GM18526 (cell line): ENCODE data around the gene CTDP1.

Source experiments
- POLR2A ChIP-seq: IDR thresholded peaks from 3 replicates; pipeline ENCODE4 v1.6.1; 2011; ENCODE audit not compliant: insufficient read length; ENCODE audit errors: extremely low read depth

Gene CTDP1

DNA sequence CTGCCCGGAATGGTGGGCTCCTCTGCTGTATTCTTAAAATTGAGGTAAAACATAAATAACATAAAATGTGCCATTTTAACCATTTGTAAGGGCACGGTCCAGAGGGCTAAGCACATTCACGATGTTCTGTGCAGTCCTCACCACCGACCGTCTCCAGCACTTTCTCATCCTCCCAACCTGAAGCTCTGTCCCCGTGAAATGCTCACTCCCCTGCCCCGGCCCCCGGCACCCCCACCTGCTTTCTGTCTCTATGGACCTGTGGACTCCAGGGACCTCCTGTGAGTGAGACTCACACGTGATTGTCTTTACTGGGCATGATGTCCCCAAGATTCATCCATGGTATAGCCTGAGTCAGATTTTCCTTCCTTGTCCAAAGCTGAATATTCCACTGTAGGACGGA lies 38.7 kb upstream of the CTDP1 start:
- TF ChIP-seq POLR2A = no peak

DNA sequence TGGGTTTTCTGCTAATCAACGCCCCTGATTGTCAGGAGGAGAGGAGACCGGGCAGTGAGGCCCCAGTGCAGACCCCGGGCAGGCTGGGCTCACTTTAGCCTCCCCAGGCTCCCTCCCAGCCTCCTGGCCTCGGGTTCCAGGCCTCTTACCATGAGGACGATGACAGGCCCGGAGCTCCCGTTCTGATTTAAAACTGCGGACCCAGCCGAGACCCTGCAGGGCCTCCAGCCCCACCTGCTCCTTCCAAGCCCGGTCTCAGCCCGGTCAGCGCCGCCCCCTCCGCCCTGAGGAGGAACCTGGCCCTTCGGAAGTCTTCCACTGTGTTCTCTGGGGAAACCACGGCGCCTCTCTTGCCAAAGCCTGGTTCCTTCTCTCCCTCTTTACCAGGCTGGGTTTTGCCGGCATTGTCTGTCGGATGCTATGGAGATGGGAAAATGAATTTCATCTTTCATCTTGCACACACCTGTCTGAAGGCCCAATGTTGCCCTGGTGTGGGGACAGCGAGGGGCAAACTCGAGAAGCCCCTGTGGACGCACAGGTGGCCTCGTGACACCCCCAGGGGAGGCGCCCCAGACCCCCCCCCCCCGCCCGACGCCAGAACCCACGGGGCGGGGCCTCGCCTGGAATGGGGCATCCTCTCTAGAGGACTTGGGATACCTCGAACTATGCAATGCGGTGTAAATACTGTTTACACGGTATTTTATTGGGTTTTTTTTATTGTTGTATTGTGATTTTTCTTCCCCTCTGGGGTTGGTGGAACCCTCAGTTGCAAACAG lies 37.7 kb upstream of the CTDP1 start:
- no peak for TF ChIP-seq POLR2A

GRCh38 chr18:79642626-79643025 lies 37.0 kb upstream of the CTDP1 start:
- TF ChIP-seq POLR2A = no peak

- no peak for TF ChIP-seq POLR2A
Measured at GRCh38 chr18:79643054-79643984, 36.3 kb upstream of the CTDP1 start.

- TF ChIP-seq POLR2A = no peak
Measured at GRCh38 chr18:79644006-79644665, 35.5 kb upstream of the CTDP1 start.

- TF ChIP-seq POLR2A = no peak
Measured at GRCh38 chr18:79644666-79645057, 34.9 kb upstream of the CTDP1 start.

DNA sequence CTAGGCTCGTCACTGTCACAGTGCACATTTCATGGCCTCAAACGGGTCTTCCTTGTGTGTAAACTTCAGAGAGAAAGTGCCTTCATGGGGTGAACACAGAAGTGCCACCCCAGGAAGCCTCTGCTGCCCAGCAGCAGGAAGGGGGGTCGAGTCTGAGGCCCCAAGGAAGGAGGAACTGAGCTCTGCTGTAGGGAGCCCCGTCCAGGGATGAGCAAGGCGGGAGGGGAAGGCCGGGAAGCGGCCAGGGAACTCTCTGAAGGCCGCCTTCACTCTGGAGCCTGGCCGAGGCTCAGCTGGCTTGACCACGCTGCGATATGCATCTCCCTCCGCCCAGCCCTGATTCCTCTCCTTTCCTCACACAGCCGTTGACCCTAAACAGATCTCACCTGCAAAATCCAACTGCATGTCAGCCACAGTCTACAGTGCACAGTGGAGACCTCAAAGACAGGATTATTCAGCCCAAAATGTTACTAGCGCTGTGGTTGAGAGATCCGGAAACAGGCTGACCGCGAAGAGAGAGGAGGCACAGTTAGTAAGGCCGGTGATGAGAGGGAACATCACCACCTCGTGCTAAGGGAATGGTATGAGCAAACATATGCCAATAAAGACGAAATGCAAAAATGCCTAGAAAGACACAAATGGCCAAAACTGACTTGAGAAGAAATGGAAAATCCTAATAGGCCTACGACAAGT lies 34.2 kb upstream of the CTDP1 start:
- TF ChIP-seq POLR2A = no peak

DNA sequence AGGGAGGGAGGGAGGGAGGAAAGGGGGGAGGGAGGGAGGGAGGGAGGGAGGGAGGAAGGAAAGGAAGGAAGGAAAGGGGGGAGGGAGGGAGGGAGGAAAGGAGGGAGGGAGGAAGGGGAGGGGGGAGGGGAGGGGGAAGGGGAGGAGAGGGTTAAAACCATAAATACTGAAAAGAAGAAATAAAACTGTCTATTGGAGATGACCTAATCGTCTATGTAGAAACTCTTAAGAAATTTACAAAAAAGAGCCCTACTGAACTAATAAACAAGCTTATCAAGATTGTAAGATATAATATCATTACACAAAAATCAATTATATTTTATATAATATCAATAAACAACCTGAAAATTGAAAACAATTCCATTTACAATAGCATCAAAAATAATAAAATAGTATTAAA lies 32.3 kb upstream of the CTDP1 start:
- TF ChIP-seq POLR2A = no peak

- TF ChIP-seq POLR2A = no peak
Measured at GRCh38 chr18:79650959-79651358, 28.6 kb upstream of the CTDP1 start.

DNA sequence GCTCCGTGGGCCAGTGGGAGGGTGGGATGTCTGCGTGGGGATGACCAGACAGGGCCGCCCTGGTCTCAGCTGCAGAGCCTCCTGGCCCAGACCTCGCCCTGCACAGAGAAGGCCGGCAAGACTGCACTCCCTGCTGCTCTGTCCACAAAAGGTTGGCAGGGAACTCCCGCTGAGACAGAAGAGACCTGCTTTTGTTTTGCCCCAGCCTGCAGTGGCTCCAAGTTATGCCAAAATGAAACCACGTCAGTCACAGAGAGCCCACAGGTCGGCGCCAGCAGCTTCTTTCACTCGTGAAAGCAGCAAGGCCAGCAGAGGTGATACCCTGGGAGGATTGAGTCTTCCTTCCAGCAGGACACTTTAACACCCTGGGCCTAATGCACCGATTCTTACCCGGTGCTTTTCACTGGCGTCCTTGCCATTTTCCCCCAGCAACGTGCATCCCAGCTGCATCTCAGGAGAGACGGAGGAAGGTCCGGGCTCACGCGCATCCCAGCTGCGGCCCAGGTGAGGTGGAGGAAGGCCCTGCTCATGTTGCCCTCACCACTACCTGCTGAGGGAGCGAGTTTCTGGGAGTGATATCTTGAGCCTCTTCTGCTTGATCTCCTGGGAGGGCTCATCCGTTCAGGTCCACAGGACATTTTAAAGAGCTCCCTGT lies 22.1 kb upstream of the CTDP1 start:
- TF ChIP-seq POLR2A = no peak

DNA sequence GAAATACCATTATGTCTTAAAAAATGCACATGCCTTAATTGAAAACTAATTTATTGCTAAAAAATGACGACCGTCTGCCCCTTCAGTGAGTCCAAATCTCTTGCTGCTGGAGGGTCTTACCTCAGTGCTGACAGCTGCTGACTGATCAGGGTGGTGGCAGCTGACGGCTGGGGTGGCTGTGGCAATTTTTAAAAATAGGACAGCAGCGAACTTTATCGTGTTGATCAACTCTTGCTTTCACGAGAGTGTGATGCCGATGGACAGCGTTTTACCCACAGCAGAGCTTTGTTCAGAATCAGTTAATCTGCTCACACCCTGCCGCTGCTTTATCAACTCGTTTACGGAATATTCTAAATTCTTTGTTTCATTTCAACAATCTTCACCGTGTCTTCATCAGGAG lies 21.2 kb upstream of the CTDP1 start:
- TF ChIP-seq POLR2A = no peak

- no peak for TF ChIP-seq POLR2A
Measured at GRCh38 chr18:79659733-79660132, 19.9 kb upstream of the CTDP1 start.

GRCh38 chr18:79662034-79662433 lies 17.6 kb upstream of the CTDP1 start:
- no peak for TF ChIP-seq POLR2A

DNA sequence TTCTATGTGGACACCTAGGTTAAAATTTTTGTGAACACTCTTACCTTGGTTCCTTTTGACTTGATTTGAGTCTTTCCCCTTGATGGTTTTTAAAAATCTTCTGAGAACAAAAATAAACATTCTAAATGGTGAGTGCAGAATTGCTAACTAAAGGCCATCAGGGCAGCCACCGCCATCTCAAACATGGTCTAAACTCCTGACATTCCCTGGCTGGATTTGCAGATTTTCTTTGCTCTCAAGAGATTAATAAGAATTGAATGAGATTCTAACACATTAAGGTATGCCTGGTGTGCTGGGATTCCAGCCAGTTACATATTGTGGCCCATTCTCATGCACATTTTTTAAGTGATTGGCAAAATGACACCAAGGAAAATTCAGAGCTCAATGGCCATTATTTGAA lies 17.2 kb upstream of the CTDP1 start:
- no peak for TF ChIP-seq POLR2A
